ENCODE data around the gene NEURL1.
"Not testable (repeated sequence)": the region's sequence is repeated elsewhere in the genome, so short reads cannot be mapped to it uniquely, and the experiment has no call there.

The NEURL1 gene

GRCh38 chr10:103463499-103463898 lies 30.0 kb upstream of the NEURL1 start:
- no peak for DNase-seq (ENCODE audit: low spot score)

GRCh38 chr10:103465411-103466179 lies 27.9 kb upstream of the NEURL1 start:
- no peak for DNase-seq (ENCODE audit: low spot score)

GRCh38 chr10:103466734-103467133 lies 26.8 kb upstream of the NEURL1 start:
- no peak for DNase-seq (ENCODE audit: low spot score)

GRCh38 chr10:103467406-103467805 lies 26.1 kb upstream of the NEURL1 start:
- no peak for DNase-seq (ENCODE audit: low spot score)

GRCh38 chr10:103469201-103469600 lies 24.3 kb upstream of the NEURL1 start:
- no peak for DNase-seq (ENCODE audit: low spot score)

- DNase-seq (ENCODE audit: low spot score), result no peak
These were observed 22.5 kb upstream of the NEURL1 start for GRCh38 chr10:103470761-103471653.

GRCh38 chr10:103472005-103472404 lies 21.5 kb upstream of the NEURL1 start:
- DNase-seq (ENCODE audit: low spot score), result no peak

- DNase-seq (ENCODE audit: low spot score), result peak; percentile 84
These were observed 20.2 kb upstream of the NEURL1 start for GRCh38 chr10:103473261-103473671.

GRCh38 chr10:103474077-103474476 lies 19.4 kb upstream of the NEURL1 start:
- DNase-seq (ENCODE audit: low spot score), result no peak

- no peak for DNase-seq (ENCODE audit: low spot score)
These were observed 18.1 kb upstream of the NEURL1 start for GRCh38 chr10:103475437-103475836.

GRCh38 chr10:103476046-103476768 lies 17.3 kb upstream of the NEURL1 start:
- no peak for DNase-seq (ENCODE audit: low spot score)

- no peak for DNase-seq (ENCODE audit: low spot score)
These were observed 14.8 kb upstream of the NEURL1 start for GRCh38 chr10:103478671-103479070.

- no peak for DNase-seq (ENCODE audit: low spot score)
These were observed 14.4 kb upstream of the NEURL1 start, which contains the start of gene CALHM3 for GRCh38 chr10:103479135-103479534. Gene CALHM3, minus strand, starts transcription at chr10:103479240. Its CDS starts 208 bp downstream, at chr10:103479032.

GRCh38 chr10:103480521-103480920 lies 13.0 kb upstream of the NEURL1 start:
- no peak for DNase-seq (ENCODE audit: low spot score)

GRCh38 chr10:103481974-103482531 lies 11.5 kb upstream of the NEURL1 start:
- peak; percentile 82 for DNase-seq (ENCODE audit: low spot score)

GRCh38 chr10:103486635-103487409 lies 6.7 kb upstream of the NEURL1 start:
- not testable (repeated sequence) for DNase-seq (ENCODE audit: low spot score)

- DNase-seq (ENCODE audit: low spot score), result no peak
These were observed 6.1 kb upstream of the NEURL1 start for GRCh38 chr10:103487410-103487708.

GRCh38 chr10:103490986-103491314 lies 2.6 kb upstream of the NEURL1 start:
- no peak for DNase-seq (ENCODE audit: low spot score)

- DNase-seq (ENCODE audit: low spot score), result peak; percentile 69
These were observed 1.7 kb upstream of the NEURL1 start for GRCh38 chr10:103491729-103492364.

- no peak for DNase-seq (ENCODE audit: low spot score)
These were observed 747 bp upstream of the NEURL1 start for GRCh38 chr10:103492655-103493261.
